Testis (tissue), 2 donors: ENCODE data around the gene PDE7B.

Experiments used
- POLR2A ChIP-seq: fragments of 450-650 bp; IDR thresholded peaks from one replicate; pipeline ENCODE4 v1.6.1; 2017; ENCODE audit warnings: antibody characterized with exemption, mild to moderate bottlenecking, moderate library complexity
- TF ChIP-seq, protein P1 (sequence below), 3 experiments: fragments of 450-650 bp in 2 of 3; fragments of 200-600 bp in 1 of 3; sonication (generic) in 1 of 3; IDR thresholded peaks; one replicate each; pipeline ENCODE4 v1.5.1; 2016 to 2019; ENCODE audit warnings: antibody characterized with exemption in 3 of 3, mild to moderate bottlenecking in 2 of 3, moderate library complexity in 1 of 3

DNA sequence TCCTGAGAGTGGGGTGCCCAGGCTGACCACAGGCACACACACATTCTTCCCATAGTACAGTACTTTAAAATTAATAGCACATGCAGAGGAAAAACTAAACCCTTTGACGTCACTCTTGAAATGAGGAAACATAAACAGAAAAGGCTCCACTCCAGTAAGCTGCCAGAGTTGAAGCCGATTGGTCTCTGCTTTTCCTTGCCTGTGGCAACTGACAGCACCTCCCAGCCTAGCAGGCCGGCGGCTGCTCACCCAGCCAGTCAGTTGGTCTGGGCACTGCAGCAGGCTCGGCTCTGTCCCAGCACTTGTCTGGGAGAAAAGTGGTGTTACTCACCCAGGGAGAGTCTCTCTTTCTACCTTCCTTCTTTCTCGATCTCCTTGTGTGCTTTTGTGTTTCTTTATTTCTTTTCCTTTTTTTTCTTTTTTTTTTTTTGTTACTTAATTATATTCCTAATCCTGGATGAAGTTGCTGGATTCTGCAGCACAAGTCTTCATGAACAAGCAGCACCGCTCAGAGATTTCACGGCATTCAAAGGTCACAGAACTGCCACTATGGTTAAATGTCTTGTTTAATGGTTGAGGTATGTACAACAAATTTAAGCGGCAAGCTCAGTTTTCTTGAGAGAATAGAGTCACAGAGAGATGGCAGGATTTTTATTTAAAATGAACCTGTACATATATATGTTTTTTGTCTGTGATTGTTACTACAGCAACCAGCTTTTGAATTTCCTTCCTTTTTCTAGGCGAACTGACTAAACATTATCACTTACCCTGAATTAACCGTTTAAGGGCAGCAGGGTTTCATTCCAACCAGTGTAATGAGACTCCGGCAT, at the start of gene PDE7B:
- TF ChIP-seq, protein P1, sequence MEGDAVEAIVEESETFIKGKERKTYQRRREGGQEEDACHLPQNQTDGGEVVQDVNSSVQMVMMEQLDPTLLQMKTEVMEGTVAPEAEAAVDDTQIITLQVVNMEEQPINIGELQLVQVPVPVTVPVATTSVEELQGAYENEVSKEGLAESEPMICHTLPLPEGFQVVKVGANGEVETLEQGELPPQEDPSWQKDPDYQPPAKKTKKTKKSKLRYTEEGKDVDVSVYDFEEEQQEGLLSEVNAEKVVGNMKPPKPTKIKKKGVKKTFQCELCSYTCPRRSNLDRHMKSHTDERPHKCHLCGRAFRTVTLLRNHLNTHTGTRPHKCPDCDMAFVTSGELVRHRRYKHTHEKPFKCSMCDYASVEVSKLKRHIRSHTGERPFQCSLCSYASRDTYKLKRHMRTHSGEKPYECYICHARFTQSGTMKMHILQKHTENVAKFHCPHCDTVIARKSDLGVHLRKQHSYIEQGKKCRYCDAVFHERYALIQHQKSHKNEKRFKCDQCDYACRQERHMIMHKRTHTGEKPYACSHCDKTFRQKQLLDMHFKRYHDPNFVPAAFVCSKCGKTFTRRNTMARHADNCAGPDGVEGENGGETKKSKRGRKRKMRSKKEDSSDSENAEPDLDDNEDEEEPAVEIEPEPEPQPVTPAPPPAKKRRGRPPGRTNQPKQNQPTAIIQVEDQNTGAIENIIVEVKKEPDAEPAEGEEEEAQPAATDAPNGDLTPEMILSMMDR (IDR thresholded peaks at IDR 0.05) = no peak
- TF ChIP-seq POLR2A = no peak
